Measurements from ENCODE around the gene EXOC6. TPM values are rescaled to one million over a fixed set of nuclear protein-coding genes. Genes with fewer than 3 reads are reported as not detected.

The EXOC6 gene
- total and polyA plus RNA-seq, 9 donors: 23.3 to 45.8 (median 33.8) TPM

DNA sequence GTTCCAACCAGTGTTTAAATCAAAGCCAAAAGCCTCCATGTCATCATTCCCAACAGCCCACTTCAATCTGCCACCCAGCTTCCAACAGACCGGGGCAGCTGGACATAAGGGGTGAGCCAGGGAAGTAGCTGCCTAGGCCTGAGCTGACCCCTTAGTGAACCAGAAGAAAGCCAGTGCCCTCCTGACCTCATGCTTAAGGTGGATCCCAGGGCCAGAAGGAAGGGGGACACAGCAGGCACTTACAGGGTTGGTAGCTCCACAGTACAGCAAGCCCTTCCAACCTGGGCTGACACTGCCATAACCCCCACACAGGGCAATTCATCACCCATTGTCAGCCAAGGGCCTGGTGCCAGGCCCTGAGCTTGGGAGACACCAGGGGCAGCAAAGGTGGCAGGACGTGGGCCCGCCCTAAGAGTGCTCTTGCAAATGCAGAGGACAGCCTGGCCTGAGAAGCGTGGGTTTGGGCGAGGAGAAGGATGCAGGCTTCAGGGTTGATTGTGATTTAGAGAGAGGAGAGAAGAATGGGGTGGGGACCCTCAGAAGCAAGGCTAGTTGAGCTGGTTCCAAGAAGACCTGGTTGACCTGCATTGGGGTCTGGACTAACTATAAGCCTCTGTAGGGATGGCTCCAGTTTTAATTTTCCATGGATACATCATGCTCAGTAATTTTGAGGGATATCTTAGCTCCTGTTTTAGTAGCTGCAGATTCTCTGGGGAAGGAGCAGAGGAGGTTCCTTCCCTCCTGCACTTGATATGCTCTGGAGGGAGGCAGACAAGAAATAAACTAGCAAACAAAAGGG lies 222.3 kb downstream of the EXOC6 start:
- H3K27ac ChIP-seq (ENCODE audit: low read length): no peak overlapping the region
- H3K36me3 ChIP-seq (ENCODE audit: control insufficient read depth, insufficient read depth, low read length): no peaks in the 10 kb centered on the region
- H3K4me1 ChIP-seq (ENCODE audit: control insufficient read depth, insufficient read depth, low read length): peaks cover 49% of the 10 kb centered on the region
- DNase-seq: no peak
- no peak overlapping the region for H3K4me3 ChIP-seq (ENCODE audit: low read length)
- H3K9me3 ChIP-seq (replicated peaks; ENCODE audit: control insufficient read depth, low read depth, low read length): no peaks in the 10 kb centered on the region
- 63% methylated on average over 4 of the region's 5 CpGs for WGBS (ENCODE audit: insufficient coverage)
- peaks cover 100% of the 10 kb centered on the region for H3K27me3 ChIP-seq (ENCODE audit: control insufficient read depth, insufficient read depth, low read length)

DNA sequence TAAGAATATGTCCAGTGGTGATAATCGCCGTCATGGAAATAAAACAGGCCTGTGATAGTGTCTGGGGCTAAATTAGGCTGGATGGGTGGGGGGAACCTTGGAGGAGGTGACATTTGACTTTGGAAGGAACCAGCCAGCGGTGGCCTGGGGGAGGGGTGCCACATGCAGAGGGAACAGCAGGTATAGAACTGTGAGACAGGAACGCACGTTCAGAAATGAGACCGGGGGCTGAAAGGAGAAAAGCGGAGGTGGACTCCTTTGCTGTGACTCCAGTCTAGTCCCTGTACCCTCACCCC lies 222.8 kb downstream of the EXOC6 start:
- no peaks in the 10 kb centered on the region for H3K36me3 ChIP-seq (ENCODE audit: control insufficient read depth, insufficient read depth, low read length)
- 55% methylated on average over 3 of the region's 7 CpGs for WGBS (ENCODE audit: insufficient coverage)
- H3K27ac ChIP-seq (ENCODE audit: low read length): no peak overlapping the region
- H3K4me3 ChIP-seq (ENCODE audit: low read length): no peak overlapping the region
- H3K9me3 ChIP-seq (replicated peaks; ENCODE audit: control insufficient read depth, low read depth, low read length): no peaks in the 10 kb centered on the region
- no peak for DNase-seq
- H3K27me3 ChIP-seq (ENCODE audit: control insufficient read depth, insufficient read depth, low read length): peaks cover 100% of the 10 kb centered on the region
- H3K4me1 ChIP-seq (ENCODE audit: control insufficient read depth, insufficient read depth, low read length): peaks cover 47% of the 10 kb centered on the region

DNA sequence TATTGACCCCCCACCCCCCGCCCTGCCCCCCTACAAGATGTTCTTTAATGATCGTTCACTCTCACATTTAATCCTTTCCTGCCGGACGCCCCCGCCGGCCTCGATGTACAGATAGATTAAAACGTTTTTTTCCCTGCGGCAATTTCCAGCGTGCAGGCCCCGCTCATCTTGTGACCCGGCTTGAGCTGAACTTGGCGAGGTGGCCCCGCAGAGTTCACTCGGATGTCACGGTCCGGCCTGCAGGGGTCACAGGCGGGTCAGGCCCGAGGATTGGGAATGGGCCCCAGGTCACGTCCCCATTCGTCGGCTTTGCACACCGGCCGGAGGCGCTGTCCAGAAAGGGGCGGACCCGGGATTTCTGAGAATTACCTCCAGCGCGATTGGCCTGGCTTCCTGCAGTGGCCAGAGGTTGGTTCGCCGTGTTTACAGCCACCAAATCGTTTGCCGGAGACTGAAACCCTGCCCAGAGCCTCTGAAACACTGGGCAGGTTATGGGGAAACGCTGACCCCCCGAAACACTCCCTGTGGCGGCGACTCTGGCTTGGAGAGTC lies 223.4 kb downstream of the EXOC6 start:
- Histone ChIP-seq H3K36me3 (ENCODE audit: control insufficient read depth, insufficient read depth, low read length) (no peaks in the 10 kb centered on the region), H3K4me1 (ENCODE audit: control insufficient read depth, insufficient read depth, low read length) (peaks cover 47% of the 10 kb centered on the region), H3K4me3 (ENCODE audit: low read length) (peak overlapping the region; percentile 11), H3K9me3 (replicated peaks; ENCODE audit: control insufficient read depth, low read depth, low read length) (no peaks in the 10 kb centered on the region), H3K27ac (ENCODE audit: low read length) (no peak overlapping the region), H3K27me3 (ENCODE audit: control insufficient read depth, insufficient read depth, low read length) (peaks cover 98% of the 10 kb centered on the region)
- 2% methylated on average over 36 of the region's 37 CpGs for WGBS (ENCODE audit: insufficient coverage)
- DNase-seq: no peak

DNA sequence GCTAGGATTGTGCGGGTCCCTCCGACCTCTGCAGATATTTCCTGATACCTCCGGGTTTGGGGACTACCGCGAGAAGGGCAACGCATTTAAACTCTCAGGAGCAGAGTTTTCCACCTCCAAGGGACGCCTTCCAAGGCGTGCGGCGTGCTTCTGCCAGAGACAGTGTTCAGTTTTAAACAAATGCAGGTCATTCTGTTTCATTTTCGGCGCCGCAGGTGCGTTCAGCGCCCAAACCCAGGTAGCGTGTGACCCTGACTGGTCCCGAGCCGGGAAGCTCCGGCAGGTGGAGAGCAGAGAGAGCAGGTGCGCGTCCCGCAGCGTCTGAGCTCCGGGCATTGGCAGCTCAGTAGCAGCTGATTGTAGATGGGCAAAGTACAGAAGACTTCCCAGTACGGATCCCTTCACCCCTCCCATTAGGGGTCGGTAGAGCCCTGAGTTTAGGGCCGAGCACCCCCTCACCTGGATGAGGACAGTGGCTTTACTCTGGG lies 223.9 kb downstream of the EXOC6 start:
- DNase-seq: no peak
- H3K27me3 ChIP-seq (ENCODE audit: control insufficient read depth, insufficient read depth, low read length): peaks cover 97% of the 10 kb centered on the region
- H3K36me3 ChIP-seq (ENCODE audit: control insufficient read depth, insufficient read depth, low read length): no peaks in the 10 kb centered on the region
- H3K4me3 ChIP-seq (ENCODE audit: low read length): peak overlapping the region; percentile 11
- H3K4me1 ChIP-seq (ENCODE audit: control insufficient read depth, insufficient read depth, low read length): peaks cover 47% of the 10 kb centered on the region
- no peak overlapping the region for H3K27ac ChIP-seq (ENCODE audit: low read length)
- no peaks in the 10 kb centered on the region for H3K9me3 ChIP-seq (replicated peaks; ENCODE audit: control insufficient read depth, low read depth, low read length)
- WGBS (ENCODE audit: insufficient coverage): under 1% methylated on average over 19 of the region's 27 CpGs

DNA sequence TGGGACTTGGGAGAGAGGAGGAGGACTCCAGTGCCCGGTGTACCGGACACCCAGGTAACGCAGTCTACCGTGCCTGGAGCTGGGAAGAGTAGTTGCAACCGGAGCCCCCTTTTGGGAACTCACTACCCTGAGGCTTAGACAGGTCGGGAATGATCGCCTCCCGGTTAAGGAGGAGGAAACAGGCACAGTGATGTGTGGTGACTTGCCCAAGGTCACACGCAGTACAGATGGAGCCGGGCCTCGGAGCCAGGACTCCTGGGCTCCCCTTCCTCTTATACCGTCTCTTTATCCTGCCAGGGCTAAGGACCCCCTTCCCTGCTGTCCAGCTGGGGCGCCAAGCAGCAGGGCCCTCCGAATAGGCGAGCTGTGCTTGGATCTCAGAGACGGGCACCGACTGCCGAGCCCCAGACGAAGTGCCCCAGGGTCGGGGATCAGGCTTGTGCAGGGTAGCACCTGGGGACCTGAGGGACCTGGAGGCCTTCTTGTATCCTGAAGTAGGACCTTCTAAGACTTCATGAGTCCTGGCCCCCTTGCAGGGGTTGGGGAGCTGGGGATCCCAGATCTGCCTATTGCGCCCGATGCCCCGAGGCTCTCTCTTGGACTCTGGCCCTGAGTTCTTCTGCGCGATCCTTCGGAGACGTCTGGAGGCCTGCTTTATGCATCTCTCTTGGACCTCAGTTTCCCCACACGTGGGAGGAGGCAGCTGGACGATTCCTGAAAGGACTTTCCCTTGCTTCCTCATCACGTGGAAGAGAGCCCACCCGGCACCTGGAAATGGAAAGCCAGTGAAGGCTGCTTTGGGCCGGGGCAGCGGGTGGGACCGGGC lies 224.6 kb downstream of the EXOC6 start:
- Histone ChIP-seq H3K27ac (ENCODE audit: low read length) (no peak overlapping the region), H3K4me3 (ENCODE audit: low read length) (no peak overlapping the region), H3K9me3 (replicated peaks; ENCODE audit: control insufficient read depth, low read depth, low read length) (no peaks in the 10 kb centered on the region), H3K36me3 (ENCODE audit: control insufficient read depth, insufficient read depth, low read length) (no peaks in the 10 kb centered on the region), H3K27me3 (ENCODE audit: control insufficient read depth, insufficient read depth, low read length) (peaks cover 91% of the 10 kb centered on the region), H3K4me1 (ENCODE audit: control insufficient read depth, insufficient read depth, low read length) (peaks cover 47% of the 10 kb centered on the region)
- DNase-seq: no peak
- WGBS (ENCODE audit: insufficient coverage): 2% methylated on average over 33 of the region's 34 CpGs

GRCh38 chr10:93073539-93074146 lies 225.3 kb downstream of the EXOC6 start, which contains the start of gene CYP26A1:
TSS of gene CYP26A1 (plus strand) at chr10:93073893. CDS start at chr10:93073935, 42 bp downstream.
- no peak for DNase-seq
- H3K27ac ChIP-seq (ENCODE audit: low read length): no peak within 1 kb of the TSS
- peaks cover 86% of the 10 kb centered on the region for H3K27me3 ChIP-seq (ENCODE audit: control insufficient read depth, insufficient read depth, low read length)
- H3K4me3 ChIP-seq (ENCODE audit: low read length): peak within 1 kb of the TSS; percentile 24
- no peaks in the 10 kb centered on the region for H3K9me3 ChIP-seq (replicated peaks; ENCODE audit: control insufficient read depth, low read depth, low read length)
- WGBS (ENCODE audit: insufficient coverage): under 1% methylated on average over 52 of the region's 52 CpGs
- no peaks in the 10 kb centered on the region for H3K36me3 ChIP-seq (ENCODE audit: control insufficient read depth, insufficient read depth, low read length)
- H3K4me1 ChIP-seq (ENCODE audit: control insufficient read depth, insufficient read depth, low read length): peaks cover 40% of the 10 kb centered on the region

GRCh38 chr10:93074147-93074596 lies 225.9 kb downstream of the EXOC6 start:
- Histone ChIP-seq H3K4me3 (ENCODE audit: low read length) (peak overlapping the region; percentile 24), H3K27ac (ENCODE audit: low read length) (no peak overlapping the region), H3K4me1 (ENCODE audit: control insufficient read depth, insufficient read depth, low read length) (peaks cover 36% of the 10 kb centered on the region), H3K27me3 (ENCODE audit: control insufficient read depth, insufficient read depth, low read length) (peaks cover 81% of the 10 kb centered on the region), H3K36me3 (ENCODE audit: control insufficient read depth, insufficient read depth, low read length) (no peaks in the 10 kb centered on the region), H3K9me3 (replicated peaks; ENCODE audit: control insufficient read depth, low read depth, low read length) (no peaks in the 10 kb centered on the region)
- under 1% methylated on average over 36 of the region's 40 CpGs for WGBS (ENCODE audit: insufficient coverage)
- peak; percentile 32 for DNase-seq

DNA sequence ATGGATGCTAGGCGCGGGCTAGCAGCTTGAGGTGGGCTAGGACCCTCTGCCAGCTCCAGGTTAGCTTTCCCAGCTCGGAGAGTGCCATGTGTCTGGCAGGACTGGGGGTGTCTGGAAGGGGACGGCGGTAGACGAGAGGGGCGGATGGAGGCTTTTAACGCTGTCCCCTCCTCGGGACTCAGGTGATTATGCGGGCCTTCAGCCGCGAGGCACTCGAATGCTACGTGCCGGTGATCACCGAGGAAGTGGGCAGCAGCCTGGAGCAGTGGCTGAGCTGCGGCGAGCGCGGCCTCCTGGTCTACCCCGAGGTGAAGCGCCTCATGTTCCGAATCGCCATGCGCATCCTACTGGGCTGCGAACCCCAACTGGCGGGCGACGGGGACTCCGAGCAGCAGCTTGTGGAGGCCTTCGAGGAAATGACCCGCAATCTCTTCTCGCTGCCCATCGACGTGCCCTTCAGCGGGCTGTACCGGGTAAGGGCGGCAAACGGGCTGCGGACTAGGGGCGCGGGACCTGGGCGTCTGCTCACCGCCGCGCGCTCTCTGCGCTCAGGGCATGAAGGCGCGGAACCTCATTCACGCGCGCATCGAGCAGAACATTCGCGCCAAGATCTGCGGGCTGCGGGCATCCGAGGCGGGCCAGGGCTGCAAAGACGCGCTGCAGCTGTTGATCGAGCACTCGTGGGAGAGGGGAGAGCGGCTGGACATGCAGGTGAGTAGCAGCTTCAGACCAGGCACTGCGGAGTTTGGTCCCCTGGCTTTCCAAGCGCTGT lies 226.5 kb downstream of the EXOC6 start:
- Histone ChIP-seq H3K9me3 (replicated peaks; ENCODE audit: control insufficient read depth, low read depth, low read length) (no peaks in the 10 kb centered on the region), H3K27me3 (ENCODE audit: control insufficient read depth, insufficient read depth, low read length) (peaks cover 79% of the 10 kb centered on the region), H3K4me1 (ENCODE audit: control insufficient read depth, insufficient read depth, low read length) (peaks cover 36% of the 10 kb centered on the region), H3K27ac (ENCODE audit: low read length) (no peak overlapping the region), H3K36me3 (ENCODE audit: control insufficient read depth, insufficient read depth, low read length) (no peaks in the 10 kb centered on the region), H3K4me3 (ENCODE audit: low read length) (peak overlapping the region; percentile 24)
- DNase-seq: no peak
- whole genome bisulfite sequencing (ENCODE audit: insufficient coverage): under 1% methylated on average over 67 of the region's 67 CpGs

DNA sequence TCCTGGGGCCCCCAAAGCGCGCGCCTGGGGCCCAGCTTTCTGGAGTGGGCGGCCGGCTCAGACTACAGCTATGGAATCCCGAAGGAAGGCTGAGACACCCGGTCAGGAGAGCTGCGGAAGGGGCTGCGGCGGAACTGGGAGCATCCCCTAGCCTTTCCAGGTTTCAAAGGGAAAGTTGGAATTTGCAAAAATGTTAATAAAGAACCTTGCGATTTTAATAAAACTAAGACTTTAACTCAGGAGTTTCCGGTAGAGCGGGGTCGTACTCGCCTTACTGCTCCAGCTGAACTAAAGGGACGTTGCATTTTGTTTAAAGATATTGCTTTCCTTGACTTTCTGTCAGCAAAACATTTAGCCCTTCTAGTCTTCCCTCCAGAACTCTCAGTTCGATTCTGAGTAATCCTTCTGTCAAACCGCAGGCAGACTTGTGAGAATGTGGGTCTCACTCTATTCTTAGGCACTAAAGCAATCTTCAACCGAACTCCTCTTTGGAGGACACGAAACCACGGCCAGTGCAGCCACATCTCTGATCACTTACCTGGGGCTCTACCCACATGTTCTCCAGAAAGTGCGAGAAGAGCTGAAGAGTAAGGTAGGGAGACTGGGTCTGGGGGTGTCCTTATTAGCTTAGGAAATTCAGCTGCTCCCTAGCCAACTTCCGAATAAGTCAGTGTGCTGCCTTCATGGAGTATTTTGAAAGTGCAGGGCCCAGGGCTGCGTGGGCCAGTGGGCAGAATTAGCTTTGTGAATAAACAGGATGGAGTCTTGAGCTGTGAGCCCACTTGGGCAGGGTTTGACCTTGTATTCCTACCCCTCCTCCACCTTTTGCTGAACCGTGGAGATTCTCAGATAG lies 227.3 kb downstream of the EXOC6 start:
- Histone ChIP-seq H3K4me3 (ENCODE audit: low read length) (no peak overlapping the region), H3K9me3 (replicated peaks; ENCODE audit: control insufficient read depth, low read depth, low read length) (no peaks in the 10 kb centered on the region), H3K27me3 (ENCODE audit: control insufficient read depth, insufficient read depth, low read length) (peaks cover 78% of the 10 kb centered on the region), H3K4me1 (ENCODE audit: control insufficient read depth, insufficient read depth, low read length) (peaks cover 44% of the 10 kb centered on the region), H3K36me3 (ENCODE audit: control insufficient read depth, insufficient read depth, low read length) (no peaks in the 10 kb centered on the region), H3K27ac (ENCODE audit: low read length) (no peak overlapping the region)
- 15% methylated on average over 9 of the region's 25 CpGs for WGBS (ENCODE audit: insufficient coverage)
- no peak for DNase-seq

Measured in muscle of leg (tissue), 11 donors.